ENCODE results near the gene APOD.
"Not testable (repeated sequence)": the region's sequence is repeated elsewhere in the genome, so short reads cannot be mapped to it uniquely, and the experiment has no call there.

Gene APOD

DNA sequence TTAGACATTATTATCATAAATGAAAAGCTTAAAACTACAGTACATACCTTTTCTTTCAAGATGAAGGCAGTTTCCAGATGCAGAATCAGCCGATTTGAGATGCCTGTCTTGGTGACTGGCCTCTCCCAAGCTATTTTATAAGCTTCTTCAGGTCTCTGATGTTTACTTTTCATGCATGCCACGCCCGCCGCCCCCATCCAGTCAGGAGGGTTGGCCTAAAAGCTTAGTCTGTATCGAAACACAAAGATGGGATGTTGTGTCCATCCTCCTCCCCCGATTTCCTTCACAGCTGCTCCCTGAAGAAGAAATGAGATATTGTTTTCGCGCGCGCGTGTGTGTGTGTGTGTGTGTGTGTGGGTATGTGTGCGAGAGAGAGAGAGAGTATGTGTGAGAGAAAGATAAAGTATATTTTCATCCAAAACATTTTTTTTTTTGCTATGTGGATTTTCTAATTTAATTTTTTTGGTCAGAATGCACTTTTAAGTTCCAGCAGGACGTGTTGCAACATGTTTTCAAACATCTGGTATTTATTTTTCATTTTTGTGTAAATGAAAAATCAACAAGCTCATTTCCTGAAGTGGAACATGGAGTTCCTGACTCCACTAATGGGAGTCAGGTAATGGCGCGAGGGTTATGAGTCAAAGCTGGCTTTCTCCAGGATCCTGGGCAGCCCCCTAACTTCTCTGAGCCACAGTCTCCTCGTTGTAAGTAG lies at the start of gene APOD:
APOD (minus strand) TSS at position 110 of the 712 bp plus-strand sequence. CDS start 4,479 bp downstream, outside the sequence.
- Histone ChIP-seq H3K9me3 (no peaks in the 10 kb centered on the region), H3K27me3 (peaks cover 76% of the 10 kb centered on the region), H3K36me3 (no peaks in the 10 kb centered on the region), H3K4me1 (ENCODE audit: control insufficient read depth in 1 of 2, insufficient read depth in 1 of 2, low read depth in 1 of 2, low read length in 1 of 2) (peaks cover 12 to 14% of the 10 kb centered on the region in 2 experiments), H3K4me3 (ENCODE audit: low read depth in 1 of 2, low read length in 1 of 2) (no peak within 1 kb of the TSS), H3K27ac (no peak within 1 kb of the TSS)
- no peak for TF ChIP-seq CTCF (IDR thresholded peaks at IDR 0.05)

GRCh38 chr3:195633351-195633750 lies 49.6 kb upstream of the APOD start:
- not testable (repeated sequence) for H3K27ac ChIP-seq; H3K4me3 ChIP-seq (ENCODE audit: low read depth in 1 of 2, low read length in 1 of 2); H3K36me3 ChIP-seq; H3K9me3 ChIP-seq; H3K4me1 ChIP-seq (ENCODE audit: control insufficient read depth in 1 of 2, insufficient read depth in 1 of 2, low read depth in 1 of 2, low read length in 1 of 2)
- peaks cover 21% of the 10 kb centered on the region for H3K27me3 ChIP-seq

DNA sequence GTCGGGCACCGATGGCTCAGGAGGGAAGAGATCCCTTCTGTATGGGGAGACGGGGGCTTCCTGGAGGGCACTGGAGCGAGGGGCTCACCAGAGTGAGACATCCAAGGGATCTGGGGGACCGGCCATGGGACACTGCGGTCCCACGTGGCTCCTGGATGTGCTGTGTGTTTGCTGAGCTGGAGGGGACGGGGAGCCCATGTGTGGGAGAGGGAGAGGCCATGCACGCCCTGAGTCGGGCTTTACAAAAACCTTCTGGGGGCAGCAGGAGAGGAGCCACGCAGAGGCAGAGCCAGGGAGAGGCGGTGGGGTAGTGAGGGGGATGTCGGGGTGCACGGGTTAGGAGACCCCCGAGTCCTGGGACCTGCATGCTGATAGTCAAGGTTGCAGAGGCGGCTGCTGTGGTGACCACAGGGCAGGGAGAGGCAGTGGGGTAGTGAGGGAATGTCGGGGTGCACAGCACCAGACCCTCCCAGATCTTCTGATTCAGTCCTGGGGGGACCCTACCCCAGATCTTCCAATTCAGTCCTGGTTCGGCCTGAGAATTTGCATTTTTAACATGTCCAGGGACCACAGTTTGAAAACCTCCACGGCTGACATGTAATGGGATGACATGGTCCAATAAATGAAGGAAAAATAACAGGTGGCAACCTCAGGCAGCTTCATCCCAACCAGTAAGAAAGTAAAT lies 48.9 kb upstream of the APOD start:
- not testable (repeated sequence) for H3K4me1 ChIP-seq (ENCODE audit: control insufficient read depth in 1 of 2, insufficient read depth in 1 of 2, low read depth in 1 of 2, low read length in 1 of 2); H3K27ac ChIP-seq; H3K4me3 ChIP-seq (ENCODE audit: low read depth in 1 of 2, low read length in 1 of 2); H3K9me3 ChIP-seq; H3K36me3 ChIP-seq
- peaks cover 21% of the 10 kb centered on the region for H3K27me3 ChIP-seq

GRCh38 chr3:195632046-195632445 lies 48.3 kb upstream of the APOD start:
- not testable (repeated sequence) for H3K36me3 ChIP-seq; H3K9me3 ChIP-seq; H3K27ac ChIP-seq; H3K4me1 ChIP-seq (ENCODE audit: control insufficient read depth in 1 of 2, insufficient read depth in 1 of 2, low read depth in 1 of 2, low read length in 1 of 2); H3K4me3 ChIP-seq (ENCODE audit: low read depth in 1 of 2, low read length in 1 of 2)
- H3K27me3 ChIP-seq, result peaks cover 21% of the 10 kb centered on the region

DNA sequence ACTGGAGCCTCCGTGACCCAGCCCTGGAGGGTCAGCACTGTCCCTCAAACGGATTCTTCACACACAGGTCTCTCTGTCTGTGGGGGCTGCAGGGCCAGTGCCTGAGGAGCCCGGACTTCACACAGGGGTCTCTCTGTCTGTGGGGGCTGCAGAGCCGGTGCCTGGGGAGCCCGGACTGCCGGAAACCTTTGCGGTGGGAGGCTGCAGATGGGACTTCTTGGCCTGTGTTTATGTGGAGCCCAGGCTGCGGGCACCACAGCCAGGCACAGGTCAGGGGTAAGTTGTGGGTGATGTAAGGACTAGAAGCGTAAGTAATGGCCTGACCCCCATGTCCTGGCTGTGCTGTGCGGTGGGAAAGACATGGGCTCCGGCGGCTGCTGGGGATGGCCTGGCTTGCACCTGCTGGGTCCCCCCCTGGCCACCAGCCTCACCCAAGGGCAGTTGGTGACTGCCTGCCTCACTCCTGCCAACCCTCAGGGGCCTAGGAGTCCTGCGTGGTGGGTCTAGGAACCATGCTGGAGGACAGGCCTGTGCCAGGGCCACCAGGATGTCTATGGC lies 47.3 kb upstream of the APOD start:
- H3K4me3 ChIP-seq (ENCODE audit: low read depth in 1 of 2, low read length in 1 of 2); H3K4me1 ChIP-seq (ENCODE audit: control insufficient read depth in 1 of 2, insufficient read depth in 1 of 2, low read depth in 1 of 2, low read length in 1 of 2); H3K9me3 ChIP-seq; H3K36me3 ChIP-seq; H3K27ac ChIP-seq: not testable (repeated sequence)
- H3K27me3 ChIP-seq, result peaks cover 17% of the 10 kb centered on the region

DNA sequence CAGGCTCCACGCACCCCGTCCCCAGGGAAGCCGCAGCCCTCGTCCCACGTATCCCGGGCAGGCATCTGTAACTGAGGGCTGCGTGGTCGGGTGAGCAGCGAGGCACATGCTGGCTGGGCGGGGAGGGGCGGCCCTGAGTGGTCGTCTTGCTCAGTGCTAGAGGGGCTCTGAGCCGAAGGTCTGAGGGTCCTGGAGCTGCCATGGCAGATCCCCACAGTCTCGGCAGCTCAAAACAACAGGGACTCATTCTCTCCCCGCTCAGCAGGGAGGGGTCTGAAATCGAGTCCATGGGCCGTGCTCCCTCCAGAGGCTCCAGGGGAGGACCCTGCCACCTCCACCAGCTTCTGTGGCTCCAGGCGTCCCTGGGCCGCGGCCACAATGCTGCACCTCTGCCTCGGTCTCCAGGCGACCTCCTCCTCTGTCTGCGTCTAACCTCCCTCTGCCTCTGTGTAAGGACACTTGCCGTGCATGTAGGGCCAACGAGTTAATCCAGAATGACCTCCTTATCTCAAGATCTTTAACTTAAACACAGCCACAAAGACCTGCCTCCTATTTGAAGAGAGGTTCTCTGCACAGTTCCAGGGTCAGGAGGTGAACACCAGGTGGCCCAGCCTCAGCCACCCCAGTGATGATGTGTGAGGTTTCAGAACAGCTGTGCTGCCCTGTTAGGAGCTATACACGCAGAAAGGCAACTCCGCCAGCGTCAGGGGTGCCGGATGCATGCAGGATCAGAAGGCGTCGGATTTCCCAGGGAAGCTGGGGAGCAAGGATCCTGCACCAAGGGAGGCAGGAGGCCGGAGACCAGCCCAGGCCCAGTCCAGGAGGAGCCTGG lies 46.6 kb upstream of the APOD start:
- H3K27me3 ChIP-seq, result peaks cover 18% of the 10 kb centered on the region
- H3K9me3 ChIP-seq; H3K4me1 ChIP-seq (ENCODE audit: control insufficient read depth in 1 of 2, insufficient read depth in 1 of 2, low read depth in 1 of 2, low read length in 1 of 2); H3K36me3 ChIP-seq; H3K4me3 ChIP-seq (ENCODE audit: low read depth in 1 of 2, low read length in 1 of 2); H3K27ac ChIP-seq: not testable (repeated sequence)

DNA sequence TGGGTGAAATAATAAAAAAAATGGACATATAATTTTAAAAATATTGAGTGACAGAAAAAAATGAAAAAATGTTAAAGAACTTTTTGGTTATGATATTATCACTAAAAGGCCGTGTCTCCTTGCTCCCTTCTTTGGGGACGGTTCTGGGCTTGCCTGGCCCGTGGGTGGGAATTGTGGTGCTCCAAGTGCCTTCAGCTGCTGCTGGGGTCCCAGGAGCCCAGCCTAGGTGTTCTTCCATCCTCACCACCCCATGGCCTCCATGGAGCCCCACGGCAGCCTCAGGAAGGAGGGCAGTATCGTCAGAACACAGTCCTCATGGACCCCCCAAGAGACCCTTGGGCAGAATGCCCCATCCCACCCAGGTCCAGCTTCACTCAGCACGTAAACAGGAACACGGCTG lies 45.9 kb upstream of the APOD start:
- not testable (repeated sequence) for H3K9me3 ChIP-seq; H3K27ac ChIP-seq; H3K36me3 ChIP-seq; H3K4me1 ChIP-seq (ENCODE audit: control insufficient read depth in 1 of 2, insufficient read depth in 1 of 2, low read depth in 1 of 2, low read length in 1 of 2); H3K4me3 ChIP-seq (ENCODE audit: low read depth in 1 of 2, low read length in 1 of 2)
- peaks cover 22% of the 10 kb centered on the region for H3K27me3 ChIP-seq

DNA sequence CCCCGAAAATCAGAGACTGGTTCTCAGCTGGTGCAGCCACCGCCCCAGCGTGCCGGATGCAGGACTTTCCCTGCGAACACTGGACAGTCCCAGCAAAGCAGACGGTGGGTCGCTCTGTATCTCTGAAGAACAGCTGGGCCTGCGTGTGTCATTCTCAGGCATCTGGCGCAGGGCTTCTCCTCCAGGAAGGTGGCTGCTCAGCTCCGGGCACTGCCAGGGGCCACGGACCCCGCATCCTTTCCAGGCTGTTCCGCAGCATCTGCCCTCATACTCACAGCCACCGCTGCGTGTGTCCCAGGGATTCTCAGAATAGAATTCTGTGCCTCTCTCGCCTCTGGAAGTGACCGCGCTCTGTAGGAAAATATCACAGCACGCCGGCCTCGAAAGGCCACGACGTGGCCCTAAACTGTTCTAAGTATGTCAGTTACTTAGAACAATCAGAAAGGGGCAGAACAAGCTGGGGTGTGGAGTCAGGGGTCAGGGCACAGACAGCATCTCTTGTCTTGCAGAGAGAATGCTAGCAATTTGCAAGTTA lies 44.7 kb upstream of the APOD start:
- not testable (repeated sequence) for H3K36me3 ChIP-seq; H3K27ac ChIP-seq; H3K4me1 ChIP-seq (ENCODE audit: control insufficient read depth in 1 of 2, insufficient read depth in 1 of 2, low read depth in 1 of 2, low read length in 1 of 2); H3K9me3 ChIP-seq; H3K4me3 ChIP-seq (ENCODE audit: low read depth in 1 of 2, low read length in 1 of 2)
- H3K27me3 ChIP-seq, result peaks cover 16% of the 10 kb centered on the region

- H3K36me3 ChIP-seq; H3K4me1 ChIP-seq (ENCODE audit: control insufficient read depth in 1 of 2, insufficient read depth in 1 of 2, low read depth in 1 of 2, low read length in 1 of 2); H3K4me3 ChIP-seq (ENCODE audit: low read depth in 1 of 2, low read length in 1 of 2); H3K9me3 ChIP-seq; H3K27ac ChIP-seq: not testable (repeated sequence)
- H3K27me3 ChIP-seq, result peaks cover 13% of the 10 kb centered on the region
Observed at GRCh38 chr3:195627515-195628385, 44.0 kb upstream of the APOD start.

GRCh38 chr3:195624603-195625560 lies 41.1 kb upstream of the APOD start:
- H3K9me3 ChIP-seq; H3K27ac ChIP-seq; H3K36me3 ChIP-seq; H3K4me3 ChIP-seq (ENCODE audit: low read depth in 1 of 2, low read length in 1 of 2); H3K4me1 ChIP-seq (ENCODE audit: control insufficient read depth in 1 of 2, insufficient read depth in 1 of 2, low read depth in 1 of 2, low read length in 1 of 2): not testable (repeated sequence)
- peaks cover 10% of the 10 kb centered on the region for H3K27me3 ChIP-seq

- not testable (repeated sequence) for H3K4me3 ChIP-seq (ENCODE audit: low read depth in 1 of 2, low read length in 1 of 2); H3K4me1 ChIP-seq (ENCODE audit: control insufficient read depth in 1 of 2, insufficient read depth in 1 of 2, low read depth in 1 of 2, low read length in 1 of 2); H3K27ac ChIP-seq; H3K9me3 ChIP-seq; H3K36me3 ChIP-seq
- peaks cover 15% of the 10 kb centered on the region for H3K27me3 ChIP-seq
Observed at GRCh38 chr3:195624171-195624570, 40.4 kb upstream of the APOD start.
